K562 (cell line): ENCODE results near the gene ARHGAP33. TPM values are rescaled to one million over a fixed set of nuclear protein-coding genes. Genes with fewer than 3 reads are reported as not detected.

Experiments
- BACH1 ChIP-seq: fragments of 200-800 bp; sonication (Bioruptor generic); IDR thresholded peaks from 2 replicates; pipeline ENCODE4 v1.6.1; 2016; ENCODE audit warnings: missing genetic modification characterization, missing compliant biosample characterization
- ETV1 ChIP-seq: fragments of 450-650 bp; conservative IDR thresholded peaks from 2 replicates; pipeline ENCODE4 v1.6.1; 2016; ENCODE audit warnings: missing genetic modification characterization, control low read depth, low read depth, missing compliant biosample characterization
- GATAD2B ChIP-seq: fragments of 450-650 bp; IDR thresholded peaks from 2 replicates; pipeline ENCODE4 v1.6.1; 2017; ENCODE audit warnings: mild to moderate bottlenecking, borderline replicate concordance
- GMEB1 ChIP-seq: fragments of 250-450 bp; sonication (Bioruptor Pico); IDR thresholded peaks from 2 replicates; pipeline ENCODE4 v1.4.0; 2020; ENCODE audit warnings: mild to moderate bottlenecking
- HDAC1 ChIP-seq, 2 experiments: fragments of 450-650 bp; IDR thresholded peaks; 2 replicates each; pipeline ENCODE4 v1.6.1; 2016 to 2017; ENCODE audit warnings: inconsistent platforms in 1 of 2, mild to moderate bottlenecking in 1 of 2, moderate library complexity in 1 of 2
- KLF13 ChIP-seq: fragments of 450-650 bp; IDR thresholded peaks from 2 replicates; pipeline ENCODE4 v1.6.1; 2016; ENCODE audit warnings: missing genetic modification characterization, low read depth, mild to moderate bottlenecking, missing compliant biosample characterization, moderate library complexity, borderline replicate concordance
- MYNN ChIP-seq, 2 experiments: sonication (generic); formaldehyde crosslinking in 1 of 2; IDR thresholded peaks; 2 replicates each; pipeline versions ENCODE4 v1.5.0 to v1.6.1; 2016 to 2020; ENCODE audit warnings: antibody characterized with exemption in 1 of 2, missing genetic modification reagents in 1 of 2
- PCBP1 ChIP-seq: fragments of 200-400 bp; formaldehyde crosslinking; IDR thresholded peaks from 2 replicates; pipeline ENCODE4 v1.6.1; 2018; ENCODE audit warnings: mild to moderate bottlenecking, low read depth, low read length; ENCODE audit not compliant: poor library complexity, severe bottlenecking
- RBM15 ChIP-seq: fragments of 200-400 bp; formaldehyde crosslinking; IDR thresholded peaks from 2 replicates; pipeline ENCODE4 v1.6.1; 2018; ENCODE audit warnings: mild to moderate bottlenecking, low read length, moderate library complexity; ENCODE audit not compliant: insufficient read depth
- ZNF347 ChIP-seq: fragments of 450-650 bp; formaldehyde crosslinking; IDR thresholded peaks from 2 replicates; pipeline ENCODE4 v1.4.0; 2020; ENCODE audit warnings: low read depth, mild to moderate bottlenecking, moderate library complexity
- ZNF449 ChIP-seq: fragments of 250-450 bp; sonication (Bioruptor Pico); IDR thresholded peaks from 2 replicates; pipeline ENCODE4 v1.8.0; 2022; ENCODE audit warnings: moderate library complexity, mild to moderate bottlenecking, inconsistent platforms
- polyA plus RNA-seq, 8 experiments: library from polyadenylated mRNA; depleted of rRNA in 4 of 8; stranded (reverse) in 5 of 8; unstranded in 3 of 8; fragments of >200 nt; fragmentation: Nextera tagmentation in 2 of 8; fragmentation: Illumina TruSeq in 1 of 8; extraction: Ambion mirVana in 2 of 8; extraction: Trizol in 1 of 8; gene quantifications; 2 replicates each; pipeline versions ENCODE4 v1.2.1 to v1.2.3, GENCODE V29; 2011 to 2014; ENCODE audit warnings: inconsistent platforms in 1 of 8, missing spikeins in 1 of 8
- total RNA-seq, 7 experiments: library from RNA; depleted of rRNA in 6 of 7; stranded (reverse); fragments of >200 nt in 6 of 7; fragmentation: Illumina TruSeq in 2 of 7; extraction: Trizol in 2 of 7; gene quantifications; 2 replicates each; pipeline versions ENCODE4 v1.2.1 to v1.2.3, GENCODE V29; 2011 to 2021; ENCODE audit warnings: low replicate concordance in 1 of 7
- TF ChIP-seq, protein P1 (sequence below): fragments of 450-650 bp; formaldehyde crosslinking; IDR thresholded peaks from 2 replicates; pipeline ENCODE4 v1.4.0; 2022; ENCODE audit warnings: missing genetic modification characterization
- TF ChIP-seq, protein P2 (sequence below): fragments of 200-800 bp; sonication (Bioruptor generic); IDR thresholded peaks from 2 replicates; pipeline ENCODE4 v1.6.1; 2017; ENCODE audit warnings: missing genetic modification characterization, missing compliant biosample characterization

Gene ARHGAP33
- total and polyA plus RNA-seq, 9 of the 15 experiments (the other 6 are each of a cell fraction or from before 2014, with no cell fraction given): 0.06 to 26.6 (median 1.6) TPM; not detected in 1

GRCh38 chr19:35757749-35758608 lies 17.4 kb upstream of the ARHGAP33 start, which contains the start of gene PROSER3 (continued):
- TF ChIP-seq ZNF449 (CRISPR knock-in tag) (0 out of 2 replicates have a peak, but pooled peaks have one; percentile 32), MYNN (IDR thresholded peaks at IDR 0.05) (peak; percentile 97), MYNN (CRISPR knock-in tag; IDR thresholded peaks at IDR 0.05) (no peak), ETV1 (tag) (peak; percentile 96), BACH1 (peak; percentile 54; the same call in 1 of the 2 replicates), GMEB1 (peak; percentile 41), GATAD2B (no peak), ZNF347 (CRISPR knock-in tag) (no peak), PCBP1 (peak; percentile 33), HDAC1 (IDR thresholded peaks at IDR 0.05) (peak in 1 of 2 experiments; percentile 10; a peak in 1 of 4 replicates), KLF13 (tag) (0 out of 2 replicates have a peak, but pooled peaks have one; percentile 37), RBM15 (no peak)
- TF ChIP-seq, protein P1, sequence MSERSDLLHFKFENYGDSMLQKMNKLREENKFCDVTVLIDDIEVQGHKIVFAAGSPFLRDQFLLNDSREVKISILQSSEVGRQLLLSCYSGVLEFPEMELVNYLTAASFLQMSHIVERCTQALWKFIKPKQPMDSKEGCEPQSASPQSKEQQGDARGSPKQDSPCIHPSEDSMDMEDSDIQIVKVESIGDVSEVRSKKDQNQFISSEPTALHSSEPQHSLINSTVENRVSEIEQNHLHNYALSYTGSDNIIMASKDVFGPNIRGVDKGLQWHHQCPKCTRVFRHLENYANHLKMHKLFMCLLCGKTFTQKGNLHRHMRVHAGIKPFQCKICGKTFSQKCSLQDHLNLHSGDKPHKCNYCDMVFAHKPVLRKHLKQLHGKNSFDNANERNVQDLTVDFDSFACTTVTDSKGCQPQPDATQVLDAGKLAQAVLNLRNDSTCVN (CRISPR knock-in tag): no peak
- TF ChIP-seq, protein P2, sequence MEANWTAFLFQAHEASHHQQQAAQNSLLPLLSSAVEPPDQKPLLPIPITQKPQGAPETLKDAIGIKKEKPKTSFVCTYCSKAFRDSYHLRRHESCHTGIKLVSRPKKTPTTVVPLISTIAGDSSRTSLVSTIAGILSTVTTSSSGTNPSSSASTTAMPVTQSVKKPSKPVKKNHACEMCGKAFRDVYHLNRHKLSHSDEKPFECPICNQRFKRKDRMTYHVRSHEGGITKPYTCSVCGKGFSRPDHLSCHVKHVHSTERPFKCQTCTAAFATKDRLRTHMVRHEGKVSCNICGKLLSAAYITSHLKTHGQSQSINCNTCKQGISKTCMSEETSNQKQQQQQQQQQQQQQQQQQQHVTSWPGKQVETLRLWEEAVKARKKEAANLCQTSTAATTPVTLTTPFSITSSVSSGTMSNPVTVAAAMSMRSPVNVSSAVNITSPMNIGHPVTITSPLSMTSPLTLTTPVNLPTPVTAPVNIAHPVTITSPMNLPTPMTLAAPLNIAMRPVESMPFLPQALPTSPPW: peak; percentile 91
